ENCODE data around the gene HOTAIR.

Gene HOTAIR

DNA sequence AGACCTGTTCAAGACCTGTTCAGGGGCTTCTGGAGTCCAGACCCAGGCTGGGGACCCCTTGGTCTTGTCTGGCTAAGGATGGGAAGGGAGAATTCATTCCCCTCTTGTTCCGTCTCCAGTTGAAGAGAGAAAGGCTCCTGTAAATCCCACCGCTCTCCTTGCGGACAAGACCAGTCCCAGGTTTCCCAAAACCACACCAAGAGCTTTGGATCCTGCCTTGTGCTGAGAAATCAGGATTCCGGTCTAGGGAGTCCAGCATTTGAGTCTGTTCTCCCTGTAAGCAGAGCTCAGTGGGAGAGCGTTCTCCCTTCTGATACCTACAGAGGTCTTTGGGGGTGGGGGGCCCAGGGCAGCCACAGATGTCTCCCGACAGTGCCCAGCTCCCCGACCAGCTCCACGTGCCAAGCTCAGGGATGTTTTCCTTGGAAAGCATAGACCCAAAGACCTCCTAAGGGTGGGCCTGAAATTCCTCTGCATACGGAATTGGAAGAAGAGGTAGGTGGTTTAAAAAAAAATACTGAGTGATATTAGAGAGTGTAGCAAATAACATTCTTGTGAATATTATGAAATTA lies 34.2 kb downstream of the HOTAIR start:
- no peak for DNase-seq

GRCh38 chr12:53939141-53940108 lies 35.3 kb downstream of the HOTAIR start:
- no peak for DNase-seq

DNA sequence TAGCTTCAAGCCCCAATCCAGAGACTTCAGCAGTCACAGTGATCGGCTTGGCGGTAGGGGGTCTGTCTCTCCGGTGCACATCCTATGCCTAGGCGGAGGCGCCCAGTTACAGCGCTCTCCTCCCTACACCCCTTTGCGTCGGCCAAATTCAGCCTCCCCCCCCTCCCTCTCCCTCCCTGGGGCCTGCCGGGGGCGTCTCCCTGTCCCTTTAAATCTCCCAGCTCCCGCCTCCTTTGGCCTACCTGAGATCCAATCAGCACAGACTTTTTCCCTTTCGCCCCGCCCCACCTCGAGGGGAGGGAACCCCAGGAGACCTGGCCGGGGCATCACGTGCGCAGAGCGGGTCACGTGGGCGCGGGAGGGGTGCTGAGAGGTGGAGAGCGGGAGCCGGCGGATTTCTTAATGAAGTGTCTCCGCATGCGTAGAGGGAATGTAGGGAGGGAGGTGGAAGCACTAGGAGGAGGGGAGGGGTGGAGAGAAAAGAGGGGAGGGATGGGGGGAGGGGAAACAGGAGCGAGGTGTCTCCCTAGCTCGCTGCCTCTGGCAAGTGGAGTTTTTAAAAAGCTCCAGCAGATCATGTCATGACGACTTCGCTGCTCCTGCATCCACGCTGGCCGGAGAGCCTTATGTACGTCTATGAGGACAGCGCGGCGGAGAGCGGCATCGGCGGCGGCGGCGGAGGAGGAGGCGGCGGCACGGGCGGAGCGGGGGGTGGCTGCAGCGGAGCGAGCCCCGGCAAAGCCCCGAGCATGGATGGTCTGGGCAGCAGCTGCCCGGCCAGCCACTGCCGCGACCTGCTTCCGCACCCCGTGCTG lies 36.2 kb downstream of the HOTAIR start, which contains the start of gene HOXC13:
TSS of gene HOXC13 (plus strand) at position 506 of the 815 bp plus-strand sequence. CDS start at position 582, 76 bp downstream.
- DNase-seq: no peak

GRCh38 chr12:53937596-53938325 lies 37.0 kb downstream of the HOTAIR start:
- DNase-seq: no peak

- no peak for DNase-seq
Measured at GRCh38 chr12:53937099-53937498, 37.7 kb downstream of the HOTAIR start.

DNA sequence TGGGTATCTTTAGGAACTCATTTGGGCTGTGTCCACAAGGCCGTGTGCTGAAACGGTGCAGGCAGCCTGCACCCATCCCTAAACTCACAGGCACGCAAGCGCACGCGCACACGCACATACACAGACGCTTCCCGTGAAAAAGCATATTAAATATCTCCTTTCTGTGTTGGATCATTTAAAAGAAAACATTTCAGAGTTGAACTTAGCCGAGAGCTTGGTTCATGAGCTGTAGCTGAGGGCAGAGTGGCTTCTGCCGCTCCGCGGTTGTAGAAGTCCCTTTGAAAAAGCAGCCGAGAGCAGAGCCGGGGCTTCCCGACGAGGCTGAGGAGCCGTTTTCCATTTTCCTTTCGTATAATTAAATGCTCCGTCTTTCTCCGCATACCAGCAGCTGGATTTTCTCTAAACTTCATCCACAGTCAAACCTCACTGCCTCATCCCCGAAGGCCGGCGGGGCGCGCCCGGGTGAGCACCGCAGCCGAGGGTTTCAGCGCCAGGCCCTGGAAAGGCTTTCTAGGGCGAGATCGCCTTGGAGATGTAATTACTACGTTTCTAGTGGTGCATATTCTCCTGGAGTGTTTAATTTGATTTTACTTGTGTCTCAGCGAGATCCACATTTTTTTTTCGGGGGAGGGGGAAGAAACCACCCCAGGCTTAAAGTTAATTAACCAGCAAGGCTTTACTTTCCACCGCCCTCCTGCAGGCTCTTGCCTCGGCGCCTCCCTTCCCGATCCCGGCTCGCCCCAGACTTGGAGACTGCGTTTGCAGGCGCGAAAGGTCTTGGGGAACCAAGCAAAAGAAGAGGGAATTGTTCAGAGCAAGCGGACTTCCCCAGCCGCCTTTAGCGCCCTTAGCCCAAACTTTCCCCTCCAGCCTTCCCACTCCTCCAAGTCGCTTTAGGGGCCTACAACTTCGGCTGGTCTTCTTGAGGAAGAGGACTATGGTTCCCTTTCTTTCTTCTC lies 39.1 kb downstream of the HOTAIR start:
- DNase-seq: no peak

GRCh38 chr12:53932915-53933314 lies 41.8 kb downstream of the HOTAIR start:
- no peak for DNase-seq

DNA sequence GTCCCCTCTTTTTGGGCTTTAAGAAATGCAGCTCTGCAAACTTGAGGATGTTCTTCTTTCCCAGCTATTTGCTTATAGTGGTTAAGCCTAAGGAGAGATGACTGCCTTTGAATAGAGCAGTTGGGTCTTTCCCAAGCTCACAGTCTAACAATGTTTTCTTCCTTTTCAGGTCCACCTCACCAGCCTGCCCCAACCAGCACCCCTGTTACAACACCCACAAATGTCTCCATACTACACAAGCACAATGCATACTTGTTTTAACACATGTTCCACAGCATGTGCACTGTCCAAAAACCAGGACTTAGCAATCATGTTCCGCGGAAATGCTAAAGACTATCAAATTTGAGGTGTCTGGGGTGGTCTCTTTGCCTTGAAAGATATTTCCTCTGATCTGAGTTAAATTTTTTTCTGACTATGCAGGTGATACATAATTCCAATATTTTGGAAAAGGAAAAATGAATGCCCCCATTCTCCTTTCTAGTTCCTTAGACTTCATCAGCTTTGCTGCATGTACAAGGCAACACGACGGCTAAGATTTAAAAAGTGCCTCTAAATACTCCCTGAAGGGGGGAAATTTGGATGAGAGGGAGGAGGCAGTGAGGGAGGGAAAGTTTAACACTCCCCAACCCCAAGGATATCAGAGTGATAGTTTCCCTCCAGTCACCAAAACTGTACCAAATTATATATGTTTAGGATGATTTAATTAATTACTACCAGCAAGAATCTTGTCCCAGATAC lies 42.7 kb downstream of the HOTAIR start:
- no peak for DNase-seq

- no peak for DNase-seq
Measured at GRCh38 chr12:53930591-53931255, 44.0 kb downstream of the HOTAIR start.

GRCh38 chr12:53929527-53929926 lies 45.2 kb downstream of the HOTAIR start:
- DNase-seq: no peak

DNA sequence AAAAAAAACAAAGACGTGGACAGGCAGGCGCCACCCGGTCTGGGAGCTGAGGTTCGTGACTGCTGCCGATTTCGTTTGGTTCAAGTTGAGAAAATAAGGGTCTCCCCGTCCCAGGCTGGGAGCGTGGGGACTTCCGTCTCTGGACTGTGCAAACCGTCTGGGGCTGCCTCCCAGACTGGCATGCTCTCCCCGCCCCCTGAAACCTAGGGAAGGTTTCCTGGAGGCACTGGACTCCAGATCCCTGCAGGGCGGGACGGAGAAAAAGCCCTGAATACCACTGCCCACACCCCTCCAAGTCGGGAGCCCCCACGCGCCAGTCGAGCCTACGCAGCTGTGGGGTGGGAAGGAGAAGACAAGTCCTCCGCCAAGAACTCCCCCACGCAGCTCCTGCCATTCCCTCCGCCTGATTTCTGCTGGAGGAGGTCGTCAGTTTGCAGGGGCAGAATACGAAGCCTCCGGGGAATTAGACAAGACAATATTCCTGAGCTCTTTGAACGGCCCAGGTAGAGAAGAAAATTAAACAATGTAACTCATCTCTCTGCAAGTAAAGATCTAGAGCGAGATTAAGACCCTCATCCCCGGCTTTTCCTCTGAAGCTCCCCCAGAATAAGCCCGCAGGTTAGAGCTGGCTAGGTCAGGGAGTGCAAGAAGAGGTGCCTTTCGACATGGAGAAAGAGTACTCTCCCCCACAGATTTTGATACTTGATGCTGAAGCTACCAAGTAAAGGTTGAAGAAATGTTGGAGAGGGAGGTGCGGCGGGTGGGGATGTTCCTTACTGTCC lies 46.5 kb downstream of the HOTAIR start:
- no peak for DNase-seq

GRCh38 chr12:53927220-53928029 lies 47.3 kb downstream of the HOTAIR start:
- no peak for DNase-seq

- DNase-seq: no peak
Measured at GRCh38 chr12:53924521-53925405, 50.0 kb downstream of the HOTAIR start.

DNA sequence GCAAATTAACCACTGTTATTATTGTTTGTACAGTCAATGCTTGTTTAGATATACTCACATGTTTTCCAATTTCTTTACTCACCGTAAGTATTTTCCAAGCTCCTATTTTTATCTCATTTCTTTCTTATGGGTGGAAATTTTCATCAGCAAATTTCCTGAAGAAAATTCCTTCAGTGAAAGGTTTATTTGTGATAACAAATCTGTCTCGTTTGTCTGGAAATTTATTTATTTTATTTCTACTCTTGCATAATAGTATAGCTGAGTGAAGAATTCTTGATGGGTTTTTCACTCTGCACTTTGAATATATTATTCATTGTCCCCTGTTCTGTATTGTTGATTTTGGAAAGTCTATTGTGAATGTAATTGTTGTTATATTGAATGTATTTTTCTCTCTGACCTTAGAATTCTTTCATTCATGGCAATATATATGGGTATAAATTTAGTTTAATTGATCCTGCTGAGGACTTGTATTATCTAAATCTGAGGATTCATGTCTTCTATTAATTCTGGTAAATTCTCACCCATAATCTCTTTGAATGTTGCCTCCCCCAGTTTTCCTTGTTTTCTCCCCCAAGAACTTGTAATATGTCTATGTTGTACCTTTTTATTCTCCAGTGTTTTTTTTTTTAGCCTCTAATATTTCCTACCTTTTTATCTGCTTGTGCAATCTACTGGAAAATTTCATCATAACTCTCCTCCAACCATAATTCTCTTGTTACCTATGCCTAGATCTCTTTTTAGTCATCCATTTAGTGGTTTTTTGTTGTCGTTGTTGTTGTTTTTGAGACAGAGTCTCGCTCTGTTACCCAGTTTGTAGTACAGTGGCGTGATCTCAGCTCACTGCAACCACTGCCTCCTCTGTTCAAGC lies 57.7 kb downstream of the HOTAIR start:
- no peak for DNase-seq

All from CD4-positive, alpha-beta T cell treated with Interleukin-17A for 1 hour (primary cell).